Measurements from ENCODE around the gene UGGT1. TPM values are rescaled to one million over a fixed set of nuclear protein-coding genes. Genes with fewer than 3 reads are reported as not detected.

The UGGT1 gene
- total and polyA plus RNA-seq, 8 donors: 6.9 to 38.8 (median 32.1) TPM

DNA sequence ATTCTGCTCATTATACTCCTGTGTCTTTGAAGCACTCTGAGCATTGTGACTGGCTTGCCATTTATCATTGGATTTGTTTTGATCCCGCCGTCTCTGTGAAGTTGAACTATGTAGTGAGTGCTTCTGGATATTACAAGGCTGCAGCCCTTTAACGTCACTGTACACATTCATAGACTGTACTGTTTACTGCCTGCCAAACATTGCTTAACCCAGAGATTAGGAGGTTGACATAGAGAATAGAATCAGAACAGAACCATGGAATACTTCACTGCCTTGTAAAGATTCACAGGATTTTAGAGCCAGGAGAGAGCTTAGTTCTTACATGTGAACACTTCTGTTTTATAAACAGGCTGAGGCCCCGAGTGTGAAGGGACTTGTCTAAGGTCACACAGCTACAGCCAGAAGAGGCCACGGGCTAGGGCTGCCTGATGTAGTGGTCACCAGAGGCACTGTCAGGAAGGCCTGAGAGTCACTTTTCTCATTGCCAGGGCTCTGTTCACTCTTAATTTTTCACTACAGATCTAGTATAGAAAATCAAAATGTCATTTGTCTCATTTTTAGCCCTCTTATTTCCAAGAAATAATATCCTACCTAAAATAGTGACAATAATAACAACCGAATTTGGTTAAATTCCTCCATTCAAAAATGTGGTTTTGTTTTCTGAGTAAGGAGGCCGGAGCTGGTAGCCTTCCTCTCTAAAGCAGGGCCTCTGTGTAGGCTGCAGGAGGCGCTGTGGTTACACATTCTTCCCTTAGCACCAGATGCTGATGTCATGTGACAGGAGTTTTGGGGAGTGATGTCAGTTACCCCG is 87.9 kb downstream of the UGGT1 start:
- 54 to 55% methylated on average over 9 of the region's 9 CpGs for WGBS, 2 donors
- H3K27me3 ChIP-seq: no peaks in the 10 kb centered on the region
- intact Hi-C loops (cut with DNase I): loop anchor here in 1 of 3 donors (10.0 kb wide), 1 partner anchor 126 kb away; no protein-coding TSS in a partner anchor
- peaks cover 0 to 65% (median 18%) of the 10 kb centered on the region in 3 donors for H3K36me3 ChIP-seq
- TF ChIP-seq, protein P1, sequence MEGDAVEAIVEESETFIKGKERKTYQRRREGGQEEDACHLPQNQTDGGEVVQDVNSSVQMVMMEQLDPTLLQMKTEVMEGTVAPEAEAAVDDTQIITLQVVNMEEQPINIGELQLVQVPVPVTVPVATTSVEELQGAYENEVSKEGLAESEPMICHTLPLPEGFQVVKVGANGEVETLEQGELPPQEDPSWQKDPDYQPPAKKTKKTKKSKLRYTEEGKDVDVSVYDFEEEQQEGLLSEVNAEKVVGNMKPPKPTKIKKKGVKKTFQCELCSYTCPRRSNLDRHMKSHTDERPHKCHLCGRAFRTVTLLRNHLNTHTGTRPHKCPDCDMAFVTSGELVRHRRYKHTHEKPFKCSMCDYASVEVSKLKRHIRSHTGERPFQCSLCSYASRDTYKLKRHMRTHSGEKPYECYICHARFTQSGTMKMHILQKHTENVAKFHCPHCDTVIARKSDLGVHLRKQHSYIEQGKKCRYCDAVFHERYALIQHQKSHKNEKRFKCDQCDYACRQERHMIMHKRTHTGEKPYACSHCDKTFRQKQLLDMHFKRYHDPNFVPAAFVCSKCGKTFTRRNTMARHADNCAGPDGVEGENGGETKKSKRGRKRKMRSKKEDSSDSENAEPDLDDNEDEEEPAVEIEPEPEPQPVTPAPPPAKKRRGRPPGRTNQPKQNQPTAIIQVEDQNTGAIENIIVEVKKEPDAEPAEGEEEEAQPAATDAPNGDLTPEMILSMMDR (IDR thresholded peaks at IDR 0.05): peak; percentile 14 to 48 (median 30)
- no peak overlapping the region for H3K4me3 ChIP-seq
- ATAC-seq: peak; percentile 66 to 91 (median 86)
- H3K27ac ChIP-seq: no peak overlapping the region
- DNase-seq: peak in 3 of 6 donors; percentile 16 to 36 (median 35)
- no peaks in the 10 kb centered on the region for H3K4me1 ChIP-seq
- FAIRE-seq: no peak
- no peaks in the 10 kb centered on the region for H3K9me3 ChIP-seq

DNA sequence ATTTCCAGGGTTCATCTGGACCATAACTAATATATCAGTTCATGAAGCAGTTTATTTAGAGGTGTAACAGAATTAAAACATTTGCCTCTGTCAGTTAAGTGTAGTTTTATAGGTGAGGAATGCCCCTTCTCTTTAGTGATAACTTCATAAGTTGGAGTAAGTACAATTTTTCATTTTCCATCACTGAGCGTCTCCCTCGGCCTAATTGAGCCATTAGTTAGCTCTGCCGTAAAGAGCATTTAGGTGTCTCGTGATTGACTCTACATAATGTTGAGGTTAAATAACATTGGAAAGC is 88.4 kb downstream of the UGGT1 start:
- WGBS, 2 donors: 87 to 90% methylated on average over 4 of the region's 4 CpGs
- FAIRE-seq (no peak), DNase-seq (no peak), ATAC-seq (no peak)
- TF ChIP-seq, protein P1 (IDR thresholded peaks at IDR 0.05): no peak
- no peaks in the 10 kb centered on the region for H3K4me1 ChIP-seq
- intact Hi-C loops (cut with DNase I): loop anchor here in 1 of 3 donors (10.0 kb wide), 1 partner anchor 125 kb away; no protein-coding TSS in a partner anchor
- peaks cover 0 to 62% (median 18%) of the 10 kb centered on the region in 3 donors for H3K36me3 ChIP-seq
- H3K9me3 ChIP-seq: no peaks in the 10 kb centered on the region
- no peak overlapping the region for H3K4me3 ChIP-seq
- H3K27ac ChIP-seq: no peak overlapping the region
- no peaks in the 10 kb centered on the region for H3K27me3 ChIP-seq

DNA sequence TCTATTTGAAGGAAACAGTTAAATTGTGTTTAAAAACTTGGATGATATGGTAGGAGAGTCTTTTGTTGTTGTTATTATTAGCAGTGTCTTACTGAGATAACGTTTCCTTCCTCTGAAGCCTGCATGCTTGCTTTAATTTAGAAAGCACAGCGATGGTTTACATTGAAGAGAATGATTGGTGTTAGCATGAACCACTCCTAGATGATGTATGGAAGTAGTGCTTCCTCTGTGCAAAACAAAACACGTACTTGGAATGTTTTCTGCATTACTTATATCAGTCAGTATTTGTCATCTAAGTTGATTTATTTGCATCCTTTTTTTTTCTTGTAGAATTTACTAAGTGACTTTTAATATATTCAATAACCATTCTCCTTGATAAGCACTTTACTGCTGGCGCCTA is 89.0 kb downstream of the UGGT1 start:
- Histone ChIP-seq H3K36me3 (peaks cover 0 to 60% (median 16%) of the 10 kb centered on the region in 3 donors), H3K27me3 (no peaks in the 10 kb centered on the region), H3K27ac (no peak overlapping the region), H3K4me1 (no peaks in the 10 kb centered on the region), H3K4me3 (no peak overlapping the region), H3K9me3 (no peaks in the 10 kb centered on the region)
- no peak for FAIRE-seq
- TF ChIP-seq, protein P1 (IDR thresholded peaks at IDR 0.05): no peak
- intact Hi-C loops (cut with DNase I): no loop called here
- no peak for ATAC-seq
- DNase-seq: no peak
- 78 to 81% methylated on average over 4 of the region's 4 CpGs for WGBS, 2 donors

DNA sequence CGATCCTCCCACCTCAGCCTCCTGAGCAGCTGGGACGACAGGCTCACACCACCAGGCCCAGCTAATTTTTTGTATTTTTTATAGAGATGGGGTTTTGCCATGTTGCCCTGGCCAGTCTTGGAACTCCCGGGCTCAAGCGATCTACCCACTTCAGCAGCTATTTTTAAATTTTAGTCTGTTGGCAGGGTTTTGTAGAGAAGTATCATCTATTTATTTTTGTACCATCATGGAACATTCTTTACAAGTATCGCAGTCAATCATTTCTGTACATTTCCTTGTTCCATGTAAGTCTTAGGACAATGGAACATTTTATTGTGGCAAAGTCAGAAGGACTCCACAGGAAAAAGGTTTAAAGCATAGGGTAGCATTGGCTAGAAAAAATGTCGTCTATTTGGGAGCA is 94.6 kb downstream of the UGGT1 start:
- TF ChIP-seq, protein P1 (IDR thresholded peaks at IDR 0.05): no peak
- intact Hi-C loops (cut with DNase I): no loop called here
- Histone ChIP-seq H3K36me3 (peaks cover 0 to 32% (median 20%) of the 10 kb centered on the region in 3 donors), H3K4me1 (no peaks in the 10 kb centered on the region), H3K9me3 (no peaks in the 10 kb centered on the region), H3K27ac (no peak overlapping the region), H3K27me3 (no peaks in the 10 kb centered on the region), H3K4me3 (no peak overlapping the region)
- WGBS, 2 donors: 93 to 98% methylated on average over 6 of the region's 6 CpGs
- ATAC-seq (no peak), FAIRE-seq (no peak), DNase-seq (no peak)

All from pancreas (tissue), 10 donors.